WTC11 (cell line): ENCODE measurements around the gene CASQ2. TPM values are rescaled to one million over a fixed set of nuclear protein-coding genes. Genes with fewer than 3 reads are reported as not detected.

Experiments
- ATAC-seq: fragments of 200-7000 bp; cut with Tn5 transposase; 2 replicates; pipeline ENCODE4 v1.10.0; 2021; ENCODE audit warnings: mild to moderate bottlenecking, moderate library complexity
- CTCF ChIA-PET: fragments of 300-600 bp; sonication (Branson Sonifier 250); formaldehyde crosslinking; loops from one replicate; lab custom pipeline; 2021; ENCODE audit warnings: antibody characterized with exemption; lab: Charles Lee
- POLR2A ChIA-PET: fragments of 350-600 bp; sonication (Branson Sonifier 250); formaldehyde crosslinking; loops from one replicate; lab custom pipeline; 2021; ENCODE audit warnings: antibody characterized with exemption; lab: Charles Lee
- DNase-seq: peaks from one replicate; pipeline ENCODE4 v3.0.0; 2021; ENCODE audit warnings: low spot score
- H3K27ac Mint-ChIP-seq: 2 replicates; pipeline ENCODE4 v1.8.0; 2021; ENCODE audit warnings: mixed read lengths
- H3K27me3 Mint-ChIP-seq: 2 replicates; pipeline ENCODE4 v1.8.0; 2021; ENCODE audit warnings: low read depth, mild to moderate bottlenecking, moderate library complexity, mixed read lengths
- H3K36me3 Mint-ChIP-seq: 2 replicates; pipeline ENCODE4 v1.8.0; 2021; ENCODE audit warnings: mixed read lengths
- H3K4me1 Mint-ChIP-seq: 2 replicates; pipeline ENCODE4 v1.8.0; 2022; ENCODE audit warnings: mixed read lengths
- H3K4me3 Mint-ChIP-seq: 2 replicates; pipeline ENCODE4 v1.8.0; 2021; ENCODE audit warnings: mild to moderate bottlenecking, moderate library complexity, mixed read lengths
- H3K9me3 Mint-ChIP-seq: 2 replicates; pipeline ENCODE4 v1.8.0; 2021; ENCODE audit warnings: mixed read lengths
- ATF6 ChIP-seq: sonication (generic); formaldehyde crosslinking; IDR thresholded peaks from 2 replicates; pipeline ENCODE4 v1.8.1; 2023; ENCODE audit warnings: mild to moderate bottlenecking, missing genetic modification reagents
- CREB1 ChIP-seq: sonication (generic); formaldehyde crosslinking; IDR thresholded peaks from 2 replicates; pipeline ENCODE4 v1.8.0; 2023; ENCODE audit warnings: mild to moderate bottlenecking, missing genetic modification reagents
- CREM ChIP-seq: sonication (generic); formaldehyde crosslinking; IDR thresholded peaks from 2 replicates; pipeline ENCODE4 v1.8.1; 2022; ENCODE audit warnings: mild to moderate bottlenecking, missing genetic modification reagents, moderate library complexity
- CTCF ChIP-seq: fragments of 200-600 bp; IDR thresholded peaks from 2 replicates; pipeline ENCODE4 v1.8.0; 2022; ENCODE audit warnings: antibody characterized with exemption
- E2F4 ChIP-seq: sonication (generic); formaldehyde crosslinking; IDR thresholded peaks from 2 replicates; pipeline ENCODE4 v1.8.1; 2022; ENCODE audit warnings: low read depth, mild to moderate bottlenecking, moderate library complexity, missing genetic modification reagents, borderline replicate concordance
- GABPB1 ChIP-seq: sonication (generic); formaldehyde crosslinking; IDR thresholded peaks from 2 replicates; pipeline ENCODE4 v1.8.1; 2023; ENCODE audit warnings: mild to moderate bottlenecking, missing genetic modification reagents
- GTF2I ChIP-seq: fragments of 250-450 bp; sonication (Bioruptor Pico); conservative IDR thresholded peaks from 2 replicates; pipeline ENCODE4 v1.4.0; 2021; ENCODE audit warnings: mild to moderate bottlenecking
- IRF2 ChIP-seq: sonication (generic); formaldehyde crosslinking; IDR thresholded peaks from 2 replicates; pipeline ENCODE4 v1.8.0; 2022; ENCODE audit warnings: low read depth, missing genetic modification reagents, borderline replicate concordance
- JAZF1 ChIP-seq: fragments of 250-450 bp; sonication (Bioruptor Pico); IDR thresholded peaks from 2 replicates; pipeline ENCODE4 v1.9.0; 2021; ENCODE audit warnings: moderate library complexity, mild to moderate bottlenecking, inconsistent platforms
- KAT7 ChIP-seq: sonication (generic); formaldehyde crosslinking; IDR thresholded peaks from 2 replicates; pipeline ENCODE4 v1.8.1; 2023; ENCODE audit warnings: missing genetic modification reagents, mild to moderate bottlenecking, borderline replicate concordance
- NFYB ChIP-seq: sonication (generic); formaldehyde crosslinking; conservative IDR thresholded peaks from 2 replicates; pipeline ENCODE4 v1.8.0; 2022; ENCODE audit warnings: low read depth, missing genetic modification reagents
- NR2C2 ChIP-seq: sonication (generic); formaldehyde crosslinking; IDR thresholded peaks from 2 replicates; pipeline ENCODE4 v1.8.0; 2022; ENCODE audit warnings: mild to moderate bottlenecking, missing genetic modification reagents
- PREB ChIP-seq: sonication (generic); formaldehyde crosslinking; IDR thresholded peaks from 2 replicates; pipeline ENCODE4 v1.8.1; 2022; ENCODE audit warnings: mild to moderate bottlenecking, missing genetic modification reagents, moderate library complexity, borderline replicate concordance
- STAT6 ChIP-seq: sonication (generic); formaldehyde crosslinking; conservative IDR thresholded peaks from 2 replicates; pipeline ENCODE4 v1.8.1; 2023; ENCODE audit warnings: mild to moderate bottlenecking, low read depth, missing genetic modification reagents, moderate library complexity
- TEAD4 ChIP-seq: sonication (generic); formaldehyde crosslinking; IDR thresholded peaks from 2 replicates; pipeline ENCODE4 v1.8.0; 2022; ENCODE audit warnings: mild to moderate bottlenecking, missing genetic modification reagents
- ZBTB43 ChIP-seq: sonication (generic); formaldehyde crosslinking; IDR thresholded peaks from 2 replicates; pipeline ENCODE4 v1.8.1; 2023; ENCODE audit warnings: mild to moderate bottlenecking, missing genetic modification reagents
- ZNF671 ChIP-seq: fragments of 250-450 bp; sonication (Bioruptor Pico); IDR thresholded peaks from 2 replicates; pipeline ENCODE4 v1.8.0; 2021; ENCODE audit warnings: mild to moderate bottlenecking
- total RNA-seq: library from RNA; stranded (reverse); gene quantifications from 3 replicates; pipeline ENCODE4 v1.2.3, GENCODE V29; 2021

The CASQ2 gene
- total RNA-seq, 1 experiment from 2014 or later, result not detected

- no peak for TF ChIP-seq CTCF
Observed at GRCh38 chr1:115790846-115791245, 22.3 kb upstream of the CASQ2 start (continued).

- Mint-ChIP-seq H3K36me3 (peaks cover 16% of the 10 kb centered on the region), H3K27me3 (no peaks in the 10 kb centered on the region; the same call in 1 of the 2 replicates)
- POLR2A ChIA-PET, result no interaction called here
- TF ChIP-seq TEAD4 (no peak), E2F4 (no peak), CREM (CRISPR knock-in tag) (no peak), ZBTB43 (CRISPR knock-in tag) (no peak), PREB (CRISPR knock-in tag) (no peak), STAT6 (CRISPR knock-in tag) (no peak), ZNF671 (CRISPR knock-in tag) (no peak), ATF6 (CRISPR knock-in tag) (no peak), GTF2I (no peak), GABPB1 (CRISPR knock-in tag) (no peak), KAT7 (no peak), JAZF1 (CRISPR knock-in tag) (no peak)
- TF ChIP-seq, all 79 proteins: peak for 0
- Mint-ChIP-seq H3K9me3 (peaks cover 25% of the 10 kb centered on the region), H3K27ac (no peak overlapping the region), H3K4me3 (no peak overlapping the region), H3K4me1 (peaks cover 30% of the 10 kb centered on the region)
- ATAC-seq (no peak), DNase-seq (no peak)
- CTCF ChIA-PET, result interaction anchor here (0.6 to 1.0 kb wide), 3 partner anchors 19 to 230 kb away, joined by 3 to 4 read pairs (median 3); no protein-coding TSS in a partner anchor
Observed at GRCh38 chr1:115790356-115790755, 21.8 kb upstream of the CASQ2 start.

GRCh38 chr1:115783311-115783710 lies 14.8 kb upstream of the CASQ2 start:
- CTCF ChIA-PET, result interaction anchor here (1.2 to 2.8 kb wide), 3 partner anchors 11 to 77 kb away, joined by 6 to 21 read pairs (median 7); no protein-coding TSS in a partner anchor
- POLR2A ChIA-PET, result no interaction called here

More at GRCh38 chr1:115783311-115783710, 14.8 kb upstream of the CASQ2 start:
- H3K27me3 Mint-ChIP-seq, result no peaks in the 10 kb centered on the region
- no peak overlapping the region for H3K4me3 Mint-ChIP-seq
- TF ChIP-seq NFYB (CRISPR knock-in tag) (no peak), NR2C2 (CRISPR knock-in tag) (no peak), IRF2 (CRISPR knock-in tag) (no peak), CREB1 (CRISPR knock-in tag) (no peak)
- ATAC-seq (no peak), DNase-seq (no peak)
- H3K9me3 Mint-ChIP-seq, result peaks cover 29% of the 10 kb centered on the region
- H3K36me3 Mint-ChIP-seq, result peaks cover 13% of the 10 kb centered on the region
- H3K27ac Mint-ChIP-seq, result no peak overlapping the region
- no peaks in the 10 kb centered on the region; the same call in 1 of the 2 replicates for H3K4me1 Mint-ChIP-seq
